ENCODE results near the gene RPL39L.

The RPL39L gene

DNA sequence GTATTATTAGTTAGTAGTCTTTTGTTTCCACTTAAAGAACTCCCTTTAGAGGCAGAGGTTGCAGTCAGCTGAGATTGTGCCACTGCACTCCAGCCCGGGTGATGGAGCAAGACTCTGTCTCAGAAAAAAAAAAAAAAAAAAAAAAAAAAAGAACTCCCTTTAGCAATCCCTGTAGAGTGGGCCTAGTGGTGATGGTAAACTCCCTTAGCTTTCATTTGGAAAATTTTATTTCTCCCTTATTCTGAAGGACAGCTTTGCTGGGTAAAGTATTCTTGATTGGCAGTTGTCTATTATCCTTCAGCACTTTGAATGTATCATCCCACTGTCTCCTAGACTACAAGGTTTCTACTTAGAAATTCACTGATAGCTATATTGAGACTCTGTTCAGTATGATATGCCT lies 46.0 kb downstream of the RPL39L start:
- DNase-seq (ENCODE audit: low read depth) = no peak

- no peak for DNase-seq (ENCODE audit: low read depth)
Observed at GRCh38 chr3:187088701-187089100, 50.6 kb downstream of the RPL39L start.

GRCh38 chr3:187086831-187087230 lies 52.5 kb downstream of the RPL39L start:
- no peak for DNase-seq (ENCODE audit: low read depth)

- no peak for DNase-seq (ENCODE audit: low read depth)
Observed at GRCh38 chr3:187085933-187086332, 53.4 kb downstream of the RPL39L start.

- no peak for DNase-seq (ENCODE audit: low read depth)
Observed at GRCh38 chr3:187085021-187085666, 54.2 kb downstream of the RPL39L start.

DNA sequence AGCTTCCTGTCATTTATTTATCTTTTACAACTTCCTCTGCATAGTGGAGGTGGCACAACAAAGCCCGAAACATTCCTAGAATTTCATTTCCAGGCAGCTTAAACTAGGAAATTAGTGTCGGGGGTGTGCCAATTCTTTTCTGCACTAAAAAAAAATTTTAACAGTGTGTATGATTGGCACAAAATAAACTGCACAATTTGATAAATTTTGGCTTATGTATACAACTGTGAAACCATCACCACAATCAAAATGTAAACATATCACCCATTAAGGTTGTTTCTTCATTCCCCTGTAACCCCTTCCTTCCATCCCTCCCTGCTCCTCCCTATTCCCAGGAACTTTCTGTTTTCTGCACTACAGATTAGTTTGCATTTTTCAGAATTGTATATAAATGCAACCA lies 54.7 kb downstream of the RPL39L start:
- no peak for DNase-seq (ENCODE audit: low read depth)

DNA sequence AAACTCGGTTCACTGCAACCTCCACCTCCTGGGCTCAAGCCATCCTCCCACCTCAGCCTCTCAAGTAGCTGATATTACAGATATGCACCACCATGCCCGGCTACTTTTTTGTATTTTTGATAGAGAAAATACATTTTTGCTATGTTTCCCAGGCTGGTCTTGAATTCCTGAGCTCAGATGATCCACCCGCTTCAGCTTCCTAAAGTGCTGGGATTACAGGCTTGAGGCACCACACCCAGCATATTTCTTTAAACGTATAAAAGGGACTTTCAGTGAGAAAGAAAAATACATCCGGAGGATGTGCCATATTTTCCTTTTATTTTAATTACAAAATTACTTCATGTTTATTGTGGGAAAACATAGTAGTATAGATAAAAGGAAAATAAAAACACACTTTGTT lies 55.2 kb downstream of the RPL39L start:
- DNase-seq (ENCODE audit: low read depth) = no peak

DNA sequence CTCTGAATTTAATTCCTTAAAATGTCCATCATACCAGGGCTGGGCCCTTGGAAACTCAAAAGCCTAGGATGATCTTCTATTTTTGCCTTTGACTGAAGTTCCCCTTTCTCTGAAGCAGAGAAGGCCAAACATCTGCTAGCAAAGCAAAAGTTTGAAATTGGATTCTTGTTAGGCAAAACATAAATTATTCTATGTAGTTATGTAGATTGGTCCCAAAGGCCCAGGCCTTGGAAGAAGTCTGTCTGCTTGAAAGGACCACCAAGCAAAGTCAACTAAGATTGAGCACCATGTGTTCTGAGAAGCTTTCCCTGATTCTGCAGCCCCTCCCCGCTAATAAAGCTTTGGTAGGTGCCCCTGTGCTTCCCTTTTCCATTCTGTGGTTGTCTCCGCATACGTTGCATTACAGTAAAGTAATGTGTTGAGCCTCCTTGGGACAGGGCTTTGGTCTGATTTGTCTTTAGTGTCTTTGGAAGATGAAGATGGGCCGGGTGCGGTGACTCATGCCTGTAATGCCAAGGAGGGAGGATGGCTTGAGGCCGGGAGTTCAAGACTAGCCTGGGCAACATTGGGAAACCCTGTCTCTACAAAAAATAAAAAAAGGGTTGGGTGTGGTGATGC lies 56.4 kb downstream of the RPL39L start:
- no peak for DNase-seq (ENCODE audit: low read depth)

DNA sequence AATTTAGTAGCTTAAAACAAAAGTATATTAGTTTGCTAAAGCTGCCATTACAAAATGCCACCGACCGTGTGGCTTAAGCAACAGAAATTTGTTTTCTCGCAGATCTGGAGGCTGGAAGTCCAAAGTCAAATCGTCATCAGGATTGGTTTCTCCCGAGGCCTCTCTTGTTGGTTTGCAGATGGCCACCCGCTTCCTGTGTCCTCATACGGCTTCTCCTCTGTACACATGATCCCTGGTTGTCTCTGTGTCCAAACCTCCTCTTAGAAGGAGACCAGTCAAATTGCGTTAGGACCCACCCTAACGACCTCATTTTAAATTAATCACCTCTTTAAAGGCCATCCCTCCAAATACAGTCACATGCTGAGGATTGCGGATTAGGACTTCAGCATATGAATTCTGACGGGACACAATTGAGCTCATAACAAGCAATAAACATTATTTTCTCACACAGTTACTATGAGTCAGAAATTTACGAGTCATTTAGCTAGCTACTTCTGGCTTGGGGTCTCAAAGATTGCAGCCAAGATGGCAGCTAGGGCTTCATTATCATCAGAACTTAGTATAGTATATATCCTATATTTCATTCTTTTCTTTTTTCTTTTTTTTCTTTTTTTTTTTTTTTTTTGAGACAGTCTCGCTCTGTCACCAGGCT lies 58.4 kb downstream of the RPL39L start:
- DNase-seq (ENCODE audit: low read depth) = no peak

DNA sequence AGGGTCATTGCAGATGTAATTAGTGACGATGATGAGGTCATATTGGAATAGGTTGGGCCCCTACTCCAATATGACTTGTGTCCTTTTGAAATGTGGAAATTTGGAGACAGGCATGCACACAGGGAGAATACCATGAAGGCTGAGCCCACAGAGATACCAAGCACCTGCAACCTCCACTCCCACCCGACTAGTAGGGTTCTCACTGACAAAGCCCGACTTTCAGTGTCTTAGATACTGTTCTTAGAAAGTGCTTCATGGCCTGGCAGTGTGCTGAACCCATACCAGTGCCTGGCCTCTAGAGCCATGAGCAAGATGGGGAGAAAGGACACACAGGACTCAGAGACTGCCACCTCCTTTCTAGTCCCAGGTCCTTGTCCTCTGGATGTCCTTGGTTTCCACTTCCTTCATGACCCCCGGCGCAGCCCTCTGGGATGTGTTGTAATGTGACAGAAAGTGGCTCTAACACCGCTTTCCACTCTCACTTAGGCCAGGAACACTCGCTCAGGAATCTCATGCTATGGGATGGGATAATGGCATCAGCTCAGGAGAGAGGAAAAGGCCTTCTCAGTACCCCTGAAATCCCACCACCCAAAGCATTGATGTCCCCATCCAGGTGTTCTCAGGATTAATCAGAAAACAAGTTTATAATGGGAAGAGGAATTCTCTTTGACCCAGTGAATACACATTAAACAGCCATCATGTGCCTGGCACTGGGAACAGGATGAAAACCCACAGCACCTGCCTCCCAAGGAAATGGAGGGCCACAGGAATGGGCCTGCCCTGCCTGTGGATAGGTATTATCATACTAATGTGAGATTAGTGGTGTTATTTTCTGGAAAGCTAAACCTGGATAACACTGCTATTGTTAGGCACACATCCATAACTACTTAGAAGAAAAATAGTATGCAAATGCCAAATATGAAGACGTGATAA lies 59.9 kb downstream of the RPL39L start:
- no peak for DNase-seq (ENCODE audit: low read depth)

GRCh38 chr3:187077537-187077936 lies 61.8 kb downstream of the RPL39L start:
- DNase-seq (ENCODE audit: low read depth) = no peak

- DNase-seq (ENCODE audit: low read depth) = no peak
Observed at GRCh38 chr3:187077085-187077484, 62.2 kb downstream of the RPL39L start.

- DNase-seq (ENCODE audit: low read depth) = no peak
Observed at GRCh38 chr3:187076297-187076696, 63.0 kb downstream of the RPL39L start.

DNA sequence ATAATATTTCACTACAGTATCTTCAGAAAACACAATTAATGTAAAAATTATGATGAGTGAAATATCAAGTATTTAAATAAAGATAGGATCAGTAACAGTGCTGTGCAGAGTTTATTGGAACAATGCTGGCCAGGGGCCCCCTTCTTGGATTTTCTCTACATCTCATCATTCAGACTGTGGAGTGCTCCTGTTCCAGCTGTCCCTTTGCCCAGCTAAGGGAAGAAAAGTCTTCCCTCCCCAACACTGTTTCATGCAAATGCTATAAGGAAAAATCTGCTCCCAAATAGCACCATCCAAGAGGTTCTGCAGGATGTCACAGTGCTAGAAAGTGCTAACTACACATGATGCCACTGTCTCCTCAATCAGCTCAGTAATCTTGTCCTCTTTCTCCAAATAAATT lies 64.5 kb downstream of the RPL39L start:
- DNase-seq (ENCODE audit: low read depth) = no peak

DNA sequence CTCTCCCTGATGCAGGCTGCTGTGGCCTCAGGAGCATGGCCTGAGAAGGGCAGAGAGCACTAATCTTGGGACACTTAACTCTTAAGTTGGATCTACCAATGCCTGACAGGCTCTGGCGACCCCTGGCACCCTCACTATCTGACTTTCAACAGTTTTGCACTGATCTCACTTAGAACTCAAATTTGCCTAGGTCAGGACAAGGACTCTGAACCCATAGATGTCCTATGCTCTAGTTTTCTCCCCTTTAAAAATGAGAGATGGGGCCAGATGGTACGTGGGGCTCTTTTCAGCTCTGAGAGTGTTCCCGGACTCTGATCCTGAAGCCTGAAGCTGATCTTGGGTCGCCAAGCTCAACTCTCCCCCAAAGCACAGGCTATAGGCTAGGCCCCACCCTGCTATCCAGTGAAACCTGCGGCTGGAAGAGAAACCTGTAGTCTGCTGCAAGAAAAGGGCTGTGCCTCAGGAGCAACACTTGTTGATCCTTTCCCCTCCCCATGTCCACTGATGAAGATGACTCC lies 65.7 kb downstream of the RPL39L start:
- DNase-seq (ENCODE audit: low read depth) = no peak

- no peak for DNase-seq (ENCODE audit: low read depth)
Observed at GRCh38 chr3:187072511-187072910, 66.8 kb downstream of the RPL39L start.

- no peak for DNase-seq (ENCODE audit: low read depth)
Observed at GRCh38 chr3:187072102-187072501, 67.2 kb downstream of the RPL39L start.

Measured in stimulated activated CD8-positive, alpha-beta memory T cell treated with anti-CD3 and anti-CD28 coated beads, Interleukin-7, amount 100 ng/mL, for 24 hours (primary cell).